Tibial nerve (tissue), 3 donors: Measurements from ENCODE around the gene TPPP.
"Not testable (repeated sequence)": the region's sequence is repeated elsewhere in the genome, so short reads cannot be mapped to it uniquely, and the experiment has no call there.

Source experiments
- CTCF ChIP-seq, 5 experiments: fragments of 200-600 bp in 3 of 5; fragments of 450-650 bp in 2 of 5; sonication (generic) in 3 of 5; IDR thresholded peaks; one replicate each; pipeline ENCODE4 v1.5.1; 2016 to 2019; ENCODE audit warnings: antibody characterized with exemption in 5 of 5, mild to moderate bottlenecking in 3 of 5, moderate library complexity in 2 of 5
- POLR2A ChIP-seq, 2 donors: fragments of 450-650 bp; IDR thresholded peaks; one replicate each; pipeline ENCODE4 v1.6.1; 2017; ENCODE audit warnings: antibody characterized with exemption in 2 of 2, mild to moderate bottlenecking in 2 of 2, moderate library complexity in 2 of 2

- not testable (repeated sequence) for TF ChIP-seq POLR2A, CTCF (IDR thresholded peaks at IDR 0.05)
Observed at GRCh38 chr5:742276-742675, 49.1 kb upstream of the TPPP start.
